HepG2 (cell line): ENCODE results near the gene IFT22. TPM values are rescaled to one million over a fixed set of nuclear protein-coding genes. Genes with fewer than 3 reads are reported as not detected.

Experiments
- ATAC-seq: fragments of 200-7000 bp; cut with Tn5 transposase; 3 replicates; pipeline ENCODE4 v1.9.1; 2020; ENCODE audit warnings: mild to moderate bottlenecking, moderate library complexity
- BruUV-seq: library from RNA; stranded (reverse); fragments of 400-500 nt; replicated peaks from 2 replicates; lab custom pipeline; 2021; lab: Mats Ljungman, UMichigan
- CTCF ChIA-PET: fragments of 300-600 bp; formaldehyde crosslinking; extraction: SDS; loops from one replicate; lab custom pipeline; 2021; ENCODE audit warnings: low total read pairs, inconsistent platforms, low intra/inter-chr PET ratio; lab: Yijun Ruan, JAX
- POLR2A ChIA-PET: fragments of 350-600 bp; sonication (Branson Sonifier 250); formaldehyde crosslinking; loops from one replicate; lab custom pipeline; 2020; ENCODE audit warnings: antibody characterized with exemption, inconsistent platforms; lab: Yijun Ruan, JAX
- DNase-seq: peaks from one replicate; pipeline ENCODE4 v3.0.0-alpha.2; 2015; ENCODE audit warnings: low spot score
- FAIRE-seq: peaks from 3 replicates; lab custom pipeline; 2011; peaks lifted over from hg19 to GRCh38; lab: Jason Lieb, UNC
- H2AFZ ChIP-seq: one replicate; pipeline ENCODE4 v1.6.1; 2011; ENCODE audit warnings: low read length, inconsistent platforms
- H3K27ac ChIP-seq: fragments of 300-600 bp; 3 replicates; pipeline ENCODE4 v1.8.0; 2011; ENCODE audit warnings: mixed run types, mild to moderate bottlenecking, mixed read lengths, low read length, inconsistent platforms; ENCODE audit not compliant: insufficient read depth; ENCODE audit errors: extremely low read length
- H3K27me3 ChIP-seq, 2 experiments: fragments of 200-600 bp in 1 of 2; 2 replicates in 1 of 2; 3 replicates in 1 of 2; pipeline versions ENCODE4 v1.6.0 to v1.8.0; 2011; ENCODE audit warnings: low read length in 2 of 2, mild to moderate bottlenecking in 2 of 2, moderate library complexity in 2 of 2, inconsistent platforms in 1 of 2; ENCODE audit not compliant: insufficient read depth in 2 of 2, control insufficient read depth in 1 of 2
- H3K36me3 ChIP-seq, 2 experiments: fragments of 200-600 bp in 1 of 2; replicated peaks in 1 of 2; 2 replicates in 1 of 2; 3 replicates in 1 of 2; pipeline versions ENCODE4 v1.5.1 to v1.8.0; 2011; ENCODE audit warnings: low read length in 2 of 2, inconsistent platforms in 1 of 2; ENCODE audit not compliant: insufficient read depth in 2 of 2, control insufficient read depth in 1 of 2
- H3K4me1 ChIP-seq: 2 replicates; pipeline ENCODE4 v1.5.1; 2012; ENCODE audit warnings: low read length, inconsistent platforms; ENCODE audit not compliant: insufficient read depth
- H3K4me2 ChIP-seq: 2 replicates; pipeline ENCODE4 v1.6.0; 2011; ENCODE audit warnings: low read depth, low read length, inconsistent platforms
- H3K4me3 ChIP-seq, 3 experiments: fragments of 200-600 bp in 1 of 3; sonication (generic), shearing (Covaris generic) in 1 of 3; replicated peaks in 1 of 3; 2 replicates each; pipeline ENCODE4 v1.5.1; 2011 to 2016; ENCODE audit warnings: low read length in 3 of 3, inconsistent platforms in 2 of 3, low read depth in 2 of 3, mild to moderate bottlenecking in 2 of 3, control low read depth in 1 of 3, mixed read lengths in 1 of 3; ENCODE audit not compliant: insufficient read depth in 1 of 3
- H3K79me2 ChIP-seq: one replicate; pipeline ENCODE4 v1.6.1; 2011; ENCODE audit warnings: low read length, inconsistent platforms; ENCODE audit not compliant: insufficient read depth
- H3K9ac ChIP-seq: 2 replicates; pipeline ENCODE4 v1.6.0; 2011; ENCODE audit warnings: mild to moderate bottlenecking, low read depth, low read length, inconsistent platforms; ENCODE audit not compliant: insufficient read depth
- H3K9me3 ChIP-seq: 2 replicates; pipeline ENCODE4 v1.5.1; 2012; ENCODE audit warnings: mild to moderate bottlenecking, low read length
- H4K20me1 ChIP-seq: 2 replicates; pipeline ENCODE4 v1.6.0; 2011; ENCODE audit warnings: inconsistent platforms, mild to moderate bottlenecking, low read length, moderate library complexity; ENCODE audit not compliant: insufficient read depth
- ATM ChIP-seq: fragments of 450-650 bp; IDR thresholded peaks from 2 replicates; pipeline ENCODE4 v1.7.1; 2017; ENCODE audit warnings: mild to moderate bottlenecking, borderline replicate concordance
- FOXO1 ChIP-seq: sonication (generic); formaldehyde crosslinking; IDR thresholded peaks from 2 replicates; pipeline ENCODE4 v1.4.0; 2020; ENCODE audit warnings: missing genetic modification reagents
- HMG20B ChIP-seq: conservative IDR thresholded peaks from 2 replicates; pipeline ENCODE4 v1.6.1; 2016; ENCODE audit warnings: missing genetic modification reagents, missing compliant biosample characterization
- MAFF ChIP-seq: IDR thresholded peaks from 2 replicates; pipeline ENCODE4 v1.6.1; 2011; ENCODE audit warnings: low read depth, low read length, improper control_type of control experiment
- MAFK ChIP-seq, 2 experiments: IDR thresholded peaks in 1 of 2; conservative IDR thresholded peaks in 1 of 2; 2 replicates each; pipeline ENCODE4 v1.6.1; 2011; ENCODE audit warnings: improper control_type of control experiment in 2 of 2, low read length in 2 of 2
- PAX8 ChIP-seq: sonication (generic); formaldehyde crosslinking; IDR thresholded peaks from 2 replicates; pipeline ENCODE4 v1.8.0; 2022; ENCODE audit warnings: mild to moderate bottlenecking, missing genetic modification reagents, borderline replicate concordance
- WGBS: methylation state at CpG from one replicate; pipeline ENCODE4 v1.1.6; 2017; ENCODE audit warnings: low lambda C conversion rate; 5-methylcytosine and 5-hydroxymethylcytosine counted together
- in situ Hi-C: cut with HindIII; loops from 2 replicates; pipeline ENCODE4 v1.10.0; 2017; ENCODE audit warnings: low pct_unique_long_range_greater_than_20kb; ENCODE audit not compliant: extremely low pct_ligation_motif_present
- intact Hi-C: fragments of 100-400 bp; cut with micrococcal nuclease; formaldehyde crosslinking; loops from one replicate; pipeline ENCODE4 v1.10.0; 2022; ENCODE audit not compliant: unreplicated experiment
- polyA plus RNA-seq, 8 experiments: library from polyadenylated mRNA; depleted of rRNA in 3 of 8; stranded (reverse) in 7 of 8; unstranded in 1 of 8; fragments of >200 nt; fragmentation: Illumina TruSeq in 4 of 8; extraction: Trizol in 4 of 8; gene quantifications; 2 replicates each; pipeline versions ENCODE4 v1.2.1 to v1.2.3, GENCODE V29; 2011 to 2016; ENCODE audit warnings: low read depth in 4 of 8, missing spikeins in 1 of 8, mixed read lengths in 1 of 8; ENCODE audit not compliant: insufficient read depth in 1 of 8
- total RNA-seq, 5 experiments: library from RNA; depleted of rRNA; stranded (reverse); fragments of >200 nt; fragmentation: Illumina TruSeq; extraction: Trizol; gene quantifications; 2 replicates each; pipeline ENCODE4 v1.2.3, GENCODE V29; 2016; ENCODE audit warnings: low read depth in 1 of 5
- TF ChIP-seq, protein P1 (sequence below): IDR thresholded peaks from 2 replicates; pipeline ENCODE4 v1.6.1; 2016; ENCODE audit warnings: low read depth, missing genetic modification reagents, missing compliant biosample characterization

Gene IFT22
- total and polyA plus RNA-seq, 2 of the 13 experiments (the other 11 are each of a cell fraction or from before 2014, with no cell fraction given) = 8.9 to 14.5 TPM

DNA sequence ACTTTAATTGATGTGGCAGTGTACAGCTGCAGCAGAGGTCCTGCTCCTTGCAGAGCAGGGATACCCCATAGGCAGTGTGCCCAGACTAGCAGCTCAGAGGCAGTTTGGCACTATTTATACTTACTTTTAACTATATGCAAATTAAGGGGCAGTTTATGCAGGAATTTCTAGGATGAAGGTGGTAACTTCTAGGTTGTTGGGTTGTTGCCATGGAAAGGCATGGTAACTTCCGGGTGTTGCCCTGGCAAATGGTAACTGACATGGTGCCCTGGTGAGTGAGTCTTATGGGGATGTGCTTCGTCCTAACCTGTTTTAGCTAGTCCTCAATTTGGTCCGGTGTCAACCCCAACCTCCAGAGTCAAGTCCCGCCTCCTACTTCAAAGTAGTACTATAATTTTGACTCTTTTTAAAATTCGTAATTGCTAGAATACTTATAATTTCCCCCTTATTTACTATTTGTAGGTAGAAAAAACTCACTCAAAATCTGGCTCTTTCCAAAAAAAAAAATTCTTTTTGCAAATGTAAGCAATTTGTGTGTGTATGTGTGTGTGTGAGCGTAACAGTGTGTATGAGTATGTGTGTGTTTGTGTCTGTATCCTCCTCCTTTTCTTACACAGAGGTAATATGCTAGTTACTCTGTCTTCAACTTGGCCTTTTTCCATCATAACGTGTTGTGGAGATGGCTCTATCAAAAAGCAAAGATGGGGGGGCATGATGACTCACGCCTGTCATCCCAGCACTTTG, 47.0 kb upstream of the IFT22 start:
- H3K4me2 ChIP-seq = no peak overlapping the region
- CTCF ChIA-PET = no interaction called here
- H3K9me3 ChIP-seq = no peaks in the 10 kb centered on the region
- in situ Hi-C loops (loop anchor here (5.0 kb wide), 1 partner anchor 44 kb away; no protein-coding TSS in a partner anchor), intact Hi-C loops (no loop called here)
- no peak overlapping the region for H3K27ac ChIP-seq
- H3K4me1 ChIP-seq = peaks cover 23% of the 10 kb centered on the region
- no peaks in the 10 kb centered on the region for H4K20me1 ChIP-seq
- 70% methylated on average over 7 of the region's 8 CpGs for WGBS
- no peaks in the 10 kb centered on the region for H3K79me2 ChIP-seq
- H3K36me3 ChIP-seq = no peaks in the 10 kb centered on the region
- TF ChIP-seq FOXO1 (no peak), ATM (no peak), MAFF (peak; percentile 42; the same call in 1 of the 2 replicates), HMG20B (no peak), PAX8 (CRISPR knock-in tag) (no peak), MAFK (conservative IDR thresholded peaks at IDR 0.05 in 1 of 2, IDR thresholded peaks at IDR 0.05 in 1 of 2; ENCODE audit: low read length in 2 of 2) (peak; percentile 31 to 63; a peak in 2 of 4 replicates)
- TF ChIP-seq, protein P1, sequence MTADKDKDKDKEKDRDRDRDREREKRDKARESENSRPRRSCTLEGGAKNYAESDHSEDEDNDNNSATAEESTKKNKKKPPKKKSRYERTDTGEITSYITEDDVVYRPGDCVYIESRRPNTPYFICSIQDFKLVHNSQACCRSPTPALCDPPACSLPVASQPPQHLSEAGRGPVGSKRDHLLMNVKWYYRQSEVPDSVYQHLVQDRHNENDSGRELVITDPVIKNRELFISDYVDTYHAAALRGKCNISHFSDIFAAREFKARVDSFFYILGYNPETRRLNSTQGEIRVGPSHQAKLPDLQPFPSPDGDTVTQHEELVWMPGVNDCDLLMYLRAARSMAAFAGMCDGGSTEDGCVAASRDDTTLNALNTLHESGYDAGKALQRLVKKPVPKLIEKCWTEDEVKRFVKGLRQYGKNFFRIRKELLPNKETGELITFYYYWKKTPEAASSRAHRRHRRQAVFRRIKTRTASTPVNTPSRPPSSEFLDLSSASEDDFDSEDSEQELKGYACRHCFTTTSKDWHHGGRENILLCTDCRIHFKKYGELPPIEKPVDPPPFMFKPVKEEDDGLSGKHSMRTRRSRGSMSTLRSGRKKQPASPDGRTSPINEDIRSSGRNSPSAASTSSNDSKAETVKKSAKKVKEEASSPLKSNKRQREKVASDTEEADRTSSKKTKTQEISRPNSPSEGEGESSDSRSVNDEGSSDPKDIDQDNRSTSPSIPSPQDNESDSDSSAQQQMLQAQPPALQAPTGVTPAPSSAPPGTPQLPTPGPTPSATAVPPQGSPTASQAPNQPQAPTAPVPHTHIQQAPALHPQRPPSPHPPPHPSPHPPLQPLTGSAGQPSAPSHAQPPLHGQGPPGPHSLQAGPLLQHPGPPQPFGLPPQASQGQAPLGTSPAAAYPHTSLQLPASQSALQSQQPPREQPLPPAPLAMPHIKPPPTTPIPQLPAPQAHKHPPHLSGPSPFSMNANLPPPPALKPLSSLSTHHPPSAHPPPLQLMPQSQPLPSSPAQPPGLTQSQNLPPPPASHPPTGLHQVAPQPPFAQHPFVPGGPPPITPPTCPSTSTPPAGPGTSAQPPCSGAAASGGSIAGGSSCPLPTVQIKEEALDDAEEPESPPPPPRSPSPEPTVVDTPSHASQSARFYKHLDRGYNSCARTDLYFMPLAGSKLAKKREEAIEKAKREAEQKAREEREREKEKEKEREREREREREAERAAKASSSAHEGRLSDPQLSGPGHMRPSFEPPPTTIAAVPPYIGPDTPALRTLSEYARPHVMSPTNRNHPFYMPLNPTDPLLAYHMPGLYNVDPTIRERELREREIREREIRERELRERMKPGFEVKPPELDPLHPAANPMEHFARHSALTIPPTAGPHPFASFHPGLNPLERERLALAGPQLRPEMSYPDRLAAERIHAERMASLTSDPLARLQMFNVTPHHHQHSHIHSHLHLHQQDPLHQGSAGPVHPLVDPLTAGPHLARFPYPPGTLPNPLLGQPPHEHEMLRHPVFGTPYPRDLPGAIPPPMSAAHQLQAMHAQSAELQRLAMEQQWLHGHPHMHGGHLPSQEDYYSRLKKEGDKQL = no peak
- H3K9ac ChIP-seq = no peak overlapping the region
- no peak overlapping the region for H3K4me3 ChIP-seq
- H2AFZ ChIP-seq = no peak overlapping the region
- ATAC-seq = no peak
- no peak for FAIRE-seq
- no peak for DNase-seq
- H3K27me3 ChIP-seq = no peaks in the 10 kb centered on the region
- POLR2A ChIA-PET = no interaction called here
- no TSS peak for BruUV-seq
